ENCODE measurements around the gene PRR13. TPM values are rescaled to one million over a fixed set of nuclear protein-coding genes. Genes with fewer than 3 reads are reported as not detected.
A peak's percentile ranks its signal among the peaks of the same experiment; 100 is the strongest.
"Not testable (repeated sequence)": the region's sequence is repeated elsewhere in the genome, so short reads cannot be mapped to it uniquely, and the experiment has no call there.

The PRR13 gene, protein sequence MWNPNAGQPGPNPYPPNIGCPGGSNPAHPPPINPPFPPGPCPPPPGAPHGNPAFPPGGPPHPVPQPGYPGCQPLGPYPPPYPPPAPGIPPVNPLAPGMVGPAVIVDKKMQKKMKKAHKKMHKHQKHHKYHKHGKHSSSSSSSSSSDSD
- total RNA-seq, result 100 to 1,000 TPM; 160 to 541 (median 423) TPM

- Histone ChIP-seq H3K4me1 (peaks cover 0 to 11% (median 6%) of the 10 kb centered on the region in 4 donors), H3K27ac (peak within 1 kb of the TSS; percentile 85 to 97 (median 90)), H3K27me3 (no peaks in the 10 kb centered on the region), H3K4me3 (peak within 1 kb of the TSS; percentile 57 to 89 (median 64)), H3K36me3 (peaks cover 0 to 20% (median 0%) of the 10 kb centered on the region in 3 donors), H3K9me3 (no peaks in the 10 kb centered on the region)
- peak; percentile 99 for TF ChIP-seq POLR2A (IDR thresholded peaks at IDR 0.05)
- TF ChIP-seq CTCF (IDR thresholded peaks at IDR 0.05), result no peak
- peak; percentile 99 to 100 (median 100) for DNase-seq
These were observed at the start of gene PRR13 for GRCh38 chr12:53441040-53441833. TSS of gene PRR13 (plus strand) at chr12:53441734. CDS start at chr12:53442715, 981 bp downstream.

DNA sequence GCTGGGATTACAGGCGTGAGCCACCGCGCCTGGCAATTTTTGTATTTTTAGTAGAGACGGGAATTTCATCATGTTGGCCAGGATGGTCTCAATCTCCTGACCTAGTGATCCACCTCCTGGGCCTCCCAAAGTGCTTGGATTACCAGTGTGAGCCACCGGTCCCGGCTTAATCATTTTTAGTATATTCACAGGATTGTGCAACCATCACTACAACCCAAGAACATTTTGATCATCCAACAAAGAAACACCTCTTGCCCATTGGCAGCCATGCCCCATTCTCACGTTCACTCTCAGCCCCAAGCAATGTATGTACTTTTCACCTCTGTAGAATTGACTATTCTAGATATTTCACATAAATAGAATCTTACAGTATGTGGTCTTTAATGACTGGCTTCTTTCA, 41.6 kb upstream of the PRR13 start:
- DNase-seq, result peak in 1 of 3 donors; percentile 24
- Histone ChIP-seq H3K27me3 (no peaks in the 10 kb centered on the region), H3K4me3 (no peak overlapping the region), H3K4me1 (peaks cover 0 to 6% (median 0%) of the 10 kb centered on the region in 4 donors), H3K36me3 (peaks cover 0 to 31% (median 0%) of the 10 kb centered on the region in 3 donors), H3K9me3 (no peaks in the 10 kb centered on the region), H3K27ac (no peak overlapping the region)
- TF ChIP-seq CTCF (IDR thresholded peaks at IDR 0.05) (no peak), POLR2A (IDR thresholded peaks at IDR 0.05) (no peak)

GRCh38 chr12:53402351-53402750, 39.2 kb upstream of the PRR13 start:
- not testable (repeated sequence) for H3K27ac ChIP-seq, H3K4me3 ChIP-seq, H3K4me1 ChIP-seq, DNase-seq, H3K9me3 ChIP-seq, H3K27me3 ChIP-seq
- peaks cover 0 to 39% (median 0%) of the 10 kb centered on the region in 3 donors for H3K36me3 ChIP-seq

- Histone ChIP-seq H3K36me3 (peaks cover 0 to 45% (median 0%) of the 10 kb centered on the region in 3 donors), H3K4me1 (no peaks in the 10 kb centered on the region), H3K4me3 (no peak overlapping the region), H3K27me3 (no peaks in the 10 kb centered on the region), H3K9me3 (no peaks in the 10 kb centered on the region), H3K27ac (no peak overlapping the region)
- TF ChIP-seq POLR2A (IDR thresholded peaks at IDR 0.05), result no peak
- no peak for TF ChIP-seq CTCF (IDR thresholded peaks at IDR 0.05)
- no peak for DNase-seq
These were observed 38.7 kb upstream of the PRR13 start for GRCh38 chr12:53402871-53403270.

- no peaks in the 10 kb centered on the region for H3K27me3 ChIP-seq
- no peaks in the 10 kb centered on the region for H3K9me3 ChIP-seq
- TF ChIP-seq CTCF (IDR thresholded peaks at IDR 0.05), result no peak
- no peak for TF ChIP-seq POLR2A (IDR thresholded peaks at IDR 0.05)
- H3K36me3 ChIP-seq, result peaks cover 0 to 68% (median 2%) of the 10 kb centered on the region in 3 donors
- DNase-seq, result peak in 1 of 3 donors; percentile 23
- H3K4me1 ChIP-seq, result peaks cover 0 to 13% (median 0%) of the 10 kb centered on the region in 4 donors
- no peak overlapping the region for H3K27ac ChIP-seq
- no peak overlapping the region for H3K4me3 ChIP-seq
These were observed 30.6 kb upstream of the PRR13 start for GRCh38 chr12:53410951-53411350.

All from Peyer's patch (tissue), 4 donors.